Stomach (tissue), 9 donors: ENCODE data around the gene JSRP1. TPM values are rescaled to one million over a fixed set of nuclear protein-coding genes. Genes with fewer than 3 reads are reported as not detected.
A peak's percentile ranks its signal among the peaks of the same experiment; 100 is the strongest.
"Not testable (repeated sequence)": the region's sequence is repeated elsewhere in the genome, so short reads cannot be mapped to it uniquely, and the experiment has no call there.

Experiments used
- DNase-seq, 2 donors: peaks; one replicate each; pipeline versions ENCODE4 v3.0.0 to v3.0.0-alpha.2; 2013 to 2019
- H3K27ac ChIP-seq, 5 donors: fragments of 200-600 bp in 4 of 5; sonication (generic) in 4 of 5; one replicate each; pipeline ENCODE4 v1.5.1; 2013 to 2019; ENCODE audit warnings: mild to moderate bottlenecking in 1 of 5, moderate library complexity in 1 of 5
- H3K27me3 ChIP-seq, 3 donors: fragments of 200-600 bp; sonication (generic); one replicate each; pipeline ENCODE4 v1.5.1; 2017 to 2019; ENCODE audit warnings: mixed run types in 1 of 3
- H3K36me3 ChIP-seq, 4 donors: fragments of 200-600 bp; sonication (generic); 1 replicate in 3 of 4; 2 replicates in 1 of 4; pipeline ENCODE4 v1.5.1; 2016 to 2019
- H3K4me1 ChIP-seq, 4 donors: fragments of 200-600 bp; sonication (generic); one replicate each; pipeline ENCODE4 v1.5.1; 2016 to 2019
- H3K4me3 ChIP-seq, 4 donors: fragments of 200-600 bp; sonication (generic) in 3 of 4; one replicate each; pipeline ENCODE4 v1.5.1; 2016 to 2019; ENCODE audit warnings: mild to moderate bottlenecking in 1 of 4
- H3K9me3 ChIP-seq, 4 donors: fragments of 200-600 bp; sonication (generic); one replicate each; pipeline ENCODE4 v1.5.1; 2016 to 2019
- CTCF ChIP-seq, 7 experiments: fragments of 450-650 bp in 4 of 7; fragments of 200-600 bp in 3 of 7; sonication (generic) in 3 of 7; IDR thresholded peaks; one replicate each; pipeline ENCODE4 v1.5.1; 2016 to 2019; ENCODE audit warnings: antibody characterized with exemption in 7 of 7, control low read depth in 2 of 7, mild to moderate bottlenecking in 1 of 7
- EP300 ChIP-seq: sonication (generic); formaldehyde crosslinking; IDR thresholded peaks from one replicate; pipeline ENCODE4 v1.6.1; 2017; ENCODE audit warnings: antibody characterized with exemption
- POLR2A ChIP-seq, 4 donors: fragments of 450-650 bp; IDR thresholded peaks; one replicate each; pipeline ENCODE4 v1.6.1; 2016; ENCODE audit warnings: antibody characterized with exemption in 4 of 4, control low read depth in 2 of 4, mild to moderate bottlenecking in 1 of 4, moderate library complexity in 1 of 4
- POLR2AphosphoS5 ChIP-seq, 3 donors: sonication (generic); formaldehyde crosslinking; IDR thresholded peaks; one replicate each; pipeline ENCODE4 v1.6.1; 2016; ENCODE audit warnings: antibody characterized with exemption in 3 of 3
- WGBS, 5 donors: extraction: QIAGEN DNeasy Blood & Tissue Kit in 3 of 5; methylation state at CpG; one replicate each; pipeline versions ENCODE4 v1.1.5 to v1.1.7; 2013 to 2018; 5-methylcytosine and 5-hydroxymethylcytosine counted together
- intact Hi-C: fragments of 100-400 bp; cut with DNase I; formaldehyde crosslinking; loops from one replicate; pipeline ENCODE4 v1.15.1; 2023; ENCODE audit warnings: low total_unique reads
- polyA plus RNA-seq, 3 donors: library from polyadenylated mRNA; stranded (reverse); fragments of 200-250 nt; gene quantifications; one replicate each; pipeline ENCODE4 v1.2.3, GENCODE V29; 2013
- total RNA-seq, 5 donors: library from RNA; depleted of rRNA; stranded (reverse); fragments of >200 nt; gene quantifications; one replicate each; pipeline versions ENCODE4 v1.1.0 to v1.2.3, GENCODE V29; 2014 to 2016
- donor health status: healthy with polysubstance abuse.
- donor health status: Bipolar disorder and iron deficiency.
- donor health status: healthy.

JSRP1 gene
- total and polyA plus RNA-seq, 8 donors = 0.58 to 0.75 (median 0.68) TPM; not detected in 5

DNA sequence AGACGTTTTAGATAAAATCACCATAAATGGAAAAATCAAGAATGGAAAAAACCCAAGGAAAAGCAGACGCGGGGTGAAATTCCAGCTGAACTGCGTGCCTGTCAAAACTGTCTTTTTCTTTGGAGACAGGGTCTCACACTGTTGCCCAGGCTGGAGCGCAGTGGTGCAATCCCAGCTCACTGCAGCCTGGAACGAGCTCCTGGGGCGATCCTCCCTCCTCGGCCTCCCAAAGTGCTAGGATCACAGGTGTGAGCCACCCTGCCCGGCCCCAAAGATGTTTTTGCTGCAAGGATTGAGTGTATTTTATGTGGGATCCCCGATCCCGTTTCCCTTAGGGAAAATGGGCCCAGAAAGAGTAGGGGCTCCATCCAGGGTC lies 26.6 kb upstream of the JSRP1 start:
- DNase-seq = no peak
- 61 to 75% (median 67%) methylated on average over 11 of the region's 11 CpGs for WGBS, 5 donors
- intact Hi-C loops = loop anchor here (10.0 kb wide), 1 partner anchor 162 kb away; no protein-coding TSS in a partner anchor
- H3K36me3 ChIP-seq = no peaks in the 10 kb centered on the region
- H3K4me3 ChIP-seq = peak overlapping the region in 2 of 4 donors; percentile 40 to 45
- H3K9me3 ChIP-seq = no peaks in the 10 kb centered on the region
- no peak for TF ChIP-seq POLR2A (IDR thresholded peaks at IDR 0.05)
- TF ChIP-seq CTCF (IDR thresholded peaks at IDR 0.05) = no peak
- TF ChIP-seq EP300 = no peak
- no peak for TF ChIP-seq POLR2AphosphoS5 (IDR thresholded peaks at IDR 0.05)
- H3K27me3 ChIP-seq = peaks cover 0 to 37% (median 12%) of the 10 kb centered on the region in 3 donors
- peaks cover 11 to 41% (median 17%) of the 10 kb centered on the region in 4 donors for H3K4me1 ChIP-seq
- H3K27ac ChIP-seq = peak overlapping the region in 4 of 5 donors; percentile 60 to 79 (median 70)

- Histone ChIP-seq H3K27ac (peak within 1 kb of the TSS; percentile 34 to 79 (median 66)), H3K36me3 (peaks cover 0 to under 1% (median 0%) of the 10 kb centered on the region in 4 donors), H3K9me3 (no peaks in the 10 kb centered on the region), H3K4me3 (peak within 1 kb of the TSS; percentile 26 to 45 (median 38)), H3K27me3 (peaks cover 0 to 31% (median 12%) of the 10 kb centered on the region in 3 donors), H3K4me1 (peaks cover 11 to 41% (median 17%) of the 10 kb centered on the region in 4 donors)
- intact Hi-C loops = loop anchor here (10.0 kb wide), 1 partner anchor 163 kb away; no protein-coding TSS in a partner anchor
- 7 to 16% (median 9%) methylated on average over 24 to 41 of the region's 41 CpGs for WGBS, 5 donors
- TF ChIP-seq POLR2AphosphoS5 (IDR thresholded peaks at IDR 0.05) = peak in 1 of 3 donors; percentile 13
- no peak for TF ChIP-seq EP300
- no peak for TF ChIP-seq CTCF (IDR thresholded peaks at IDR 0.05)
- DNase-seq = peak; percentile 67 to 80
Observed at GRCh38 chr19:2282062-2282861, 26.0 kb upstream of the JSRP1 start, which contains the start of gene PEAK3. PEAK3 (minus strand) TSS chr19:2282175; CDS start chr19:2280931, 1,244 bp downstream.

GRCh38 chr19:2281265-2282061 lies 25.2 kb upstream of the JSRP1 start:
- peaks cover 11 to 48% (median 20%) of the 10 kb centered on the region in 4 donors for H3K4me1 ChIP-seq
- H3K36me3 ChIP-seq, H3K9me3 ChIP-seq, DNase-seq: not testable (repeated sequence)
- H3K27me3 ChIP-seq = peaks cover 0 to 28% (median 12%) of the 10 kb centered on the region in 3 donors
- peak overlapping the region; percentile 26 to 45 (median 38) for H3K4me3 ChIP-seq
- WGBS, 5 donors = 21 to 35% (median 23%) methylated on average over 5 to 16 of the region's 16 CpGs
- H3K27ac ChIP-seq = peak overlapping the region; percentile 34 to 79 (median 66)
- intact Hi-C loops = loop anchor here (10.0 kb wide), 1 partner anchor 163 kb away; no protein-coding TSS in a partner anchor

DNA sequence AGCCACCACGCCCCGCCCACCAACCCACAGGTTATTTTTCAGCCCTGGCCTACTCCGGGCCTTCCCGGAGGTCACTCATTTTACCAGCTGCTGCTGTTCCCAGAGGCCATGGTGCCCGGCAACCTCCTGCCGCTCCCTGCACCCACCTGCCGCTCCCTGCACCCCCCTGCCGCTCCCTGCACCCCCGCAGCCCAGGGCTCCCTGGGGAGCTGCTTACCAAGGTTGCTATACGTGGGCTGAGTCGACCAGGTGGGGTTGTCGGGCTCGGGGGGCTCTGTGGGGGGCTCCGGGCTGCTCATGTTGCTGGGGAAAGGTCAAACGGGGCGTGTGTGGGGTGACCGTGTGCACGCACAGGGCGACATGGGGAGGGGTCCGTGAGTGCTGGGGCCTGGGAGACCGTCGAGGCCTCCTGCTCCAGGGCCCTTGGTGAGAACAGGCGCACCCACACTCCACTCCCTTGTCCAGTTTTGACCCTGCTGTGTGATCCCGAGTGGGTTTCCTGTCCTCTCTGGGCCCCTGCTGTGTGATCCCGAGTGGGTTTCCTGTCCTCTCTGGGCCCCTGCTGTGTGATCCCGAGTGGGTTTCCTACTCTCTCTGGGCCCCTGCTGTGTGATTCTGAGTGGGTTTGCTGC lies 24.5 kb upstream of the JSRP1 start:
- WGBS, 5 donors = 68 to 76% (median 70%) methylated on average over 17 to 26 of the region's 26 CpGs
- Histone ChIP-seq H3K36me3 (peaks cover 0 to 16% (median 10%) of the 10 kb centered on the region in 4 donors), H3K27me3 (peaks cover 0 to 21% (median 12%) of the 10 kb centered on the region in 3 donors), H3K27ac (no peak overlapping the region), H3K4me1 (peaks cover 18 to 55% (median 27%) of the 10 kb centered on the region in 4 donors), H3K9me3 (no peaks in the 10 kb centered on the region), H3K4me3 (peak overlapping the region in 1 of 4 donors; percentile 2)
- DNase-seq = no peak
- intact Hi-C loops = loop anchor here (10.0 kb wide), 1 partner anchor 164 kb away; no protein-coding TSS in a partner anchor
- TF ChIP-seq CTCF (IDR thresholded peaks at IDR 0.05) = no peak
- no peak for TF ChIP-seq POLR2AphosphoS5 (IDR thresholded peaks at IDR 0.05)
- no peak for TF ChIP-seq EP300
- no peak for TF ChIP-seq POLR2A (IDR thresholded peaks at IDR 0.05)
